Brain pericyte (primary cell): ENCODE data around the gene TMCO6.
"Not testable (repeated sequence)": the region's sequence is repeated elsewhere in the genome, so short reads cannot be mapped to it uniquely, and the experiment has no call there.

Source experiments
- DNase-seq: peaks from one replicate; pipeline ENCODE4 v3.0.0-alpha.2; 2012; ENCODE audit warnings: low read depth, low spot score

Gene TMCO6

GRCh38 chr5:140630292-140631035, 8.8 kb upstream of the TMCO6 start:
- no peak for DNase-seq

GRCh38 chr5:140631036-140631417, 8.2 kb upstream of the TMCO6 start:
- DNase-seq = no peak

GRCh38 chr5:140631831-140632365, 7.4 kb upstream of the TMCO6 start:
- no peak for DNase-seq

- DNase-seq = no peak
Measured at GRCh38 chr5:140632366-140633020, 6.8 kb upstream of the TMCO6 start.

GRCh38 chr5:140633021-140633471, 6.2 kb upstream of the TMCO6 start, which contains the start of gene CD14:
TSS of gene CD14 (minus strand) at chr5:140633175. CDS start at chr5:140633071, 104 bp downstream.
- DNase-seq = no peak

GRCh38 chr5:140633501-140633900, 5.8 kb upstream of the TMCO6 start:
- no peak for DNase-seq

- DNase-seq = no peak
Measured at GRCh38 chr5:140634103-140634502, 5.1 kb upstream of the TMCO6 start.

- no peak for DNase-seq
Measured at GRCh38 chr5:140635291-140636257, 3.7 kb upstream of the TMCO6 start.

- no peak for DNase-seq
Measured at GRCh38 chr5:140637371-140638100, 1.7 kb upstream of the TMCO6 start.

GRCh38 chr5:140638898-140639147, 428 bp upstream of the TMCO6 start:
- DNase-seq = not testable (repeated sequence)

GRCh38 chr5:140641716-140642115, 2.5 kb downstream of the TMCO6 start:
- DNase-seq = no peak

GRCh38 chr5:140642718-140643117, 3.5 kb downstream of the TMCO6 start:
- no peak for DNase-seq

GRCh38 chr5:140647042-140647419, 7.8 kb downstream of the TMCO6 start:
- DNase-seq = no peak

GRCh38 chr5:140658870-140659269, 19.6 kb downstream of the TMCO6 start:
- DNase-seq = no peak

GRCh38 chr5:140660371-140660770, 21.1 kb downstream of the TMCO6 start:
- not testable (repeated sequence) for DNase-seq

- DNase-seq = no peak
Measured at GRCh38 chr5:140664030-140664358, 24.7 kb downstream of the TMCO6 start.

- peak; percentile 58 for DNase-seq
Measured at GRCh38 chr5:140664359-140665119, 25.3 kb downstream of the TMCO6 start, which contains the start of gene WDR55. TSS of gene WDR55 (plus strand) at chr5:140664904. CDS start at chr5:140664913, 9 bp downstream.

- DNase-seq = not testable (repeated sequence)
Measured at GRCh38 chr5:140671035-140671434, 31.8 kb downstream of the TMCO6 start.

GRCh38 chr5:140671472-140672125, 32.3 kb downstream of the TMCO6 start:
- no peak for DNase-seq
